Skin of body (tissue), 2 donors: ENCODE data around the gene RTP5. TPM values are rescaled to one million over a fixed set of nuclear protein-coding genes. Genes with fewer than 3 reads are reported as not detected.
A peak's percentile ranks its signal among the peaks of the same experiment; 100 is the strongest.

Experiments used
- DNase-seq: peaks from one replicate; lab custom pipeline; 2025; lab: John Stamatoyannopoulos, UW
- total RNA-seq: library from RNA; depleted of rRNA; stranded (reverse); fragments of >200 nt; gene quantifications from one replicate; pipeline ENCODE4 v1.2.3, GENCODE V29; 2014

RTP5 gene
- total RNA-seq, 1 donor from 2014 or later, result not detected

DNA sequence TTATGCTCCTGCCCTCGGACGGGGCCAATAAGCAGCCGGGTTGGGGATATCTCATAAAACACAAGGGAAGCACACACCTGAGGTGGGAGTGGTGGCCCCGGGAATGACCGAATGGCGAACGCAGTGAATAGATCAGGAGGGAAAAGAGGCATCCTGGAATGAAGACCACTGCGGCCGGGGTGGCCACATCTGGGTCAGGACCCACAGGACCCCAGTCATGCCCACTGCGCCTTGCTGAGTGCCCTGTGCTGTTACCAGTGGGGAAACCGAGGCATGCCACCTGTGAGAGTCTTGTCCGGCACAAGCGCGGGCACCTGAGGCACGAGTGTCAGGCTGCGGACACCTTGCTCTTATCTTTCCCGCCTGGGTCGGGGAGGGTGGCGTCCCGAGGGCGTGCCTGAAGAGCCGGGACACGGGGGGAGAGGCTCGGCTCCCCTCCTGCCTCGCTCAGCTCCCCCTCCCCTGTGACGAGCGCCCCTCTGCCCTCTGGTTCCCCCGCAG lies 12.4 kb upstream of the RTP5 start:
- no peak for DNase-seq

DNA sequence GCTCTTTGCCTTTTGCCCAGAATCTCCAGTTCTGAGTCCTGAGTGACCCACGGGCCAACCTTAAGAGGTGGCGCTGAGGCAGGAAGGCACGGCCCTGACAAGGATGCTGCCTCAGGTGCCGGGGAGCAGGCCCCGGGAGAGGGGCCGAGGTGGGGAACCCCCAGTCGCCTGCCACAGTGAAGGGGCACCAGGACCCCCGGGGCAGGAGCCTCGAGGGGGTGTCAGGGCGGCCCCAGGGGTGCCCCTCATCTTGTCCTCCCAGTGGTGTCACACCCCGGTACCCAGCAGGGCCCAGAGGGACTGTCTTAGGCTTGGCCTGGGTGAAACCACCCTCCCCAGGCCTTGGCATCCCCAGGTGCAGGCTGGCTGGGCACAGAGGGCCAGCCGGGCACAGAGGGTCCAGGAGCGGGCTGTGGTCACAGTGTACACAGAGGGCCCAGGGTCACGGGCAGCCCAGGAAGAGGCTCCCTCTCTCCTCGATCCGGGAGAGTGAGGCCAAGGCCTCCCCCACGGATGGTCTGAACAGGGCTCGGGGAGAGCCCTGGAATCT lies 11.9 kb upstream of the RTP5 start:
- no peak for DNase-seq

GRCh38 chr2:241858206-241859016 lies 11.1 kb upstream of the RTP5 start, which contains the start of gene PDCD1:
PDCD1 (minus strand) TSS chr2:241858894; CDS start chr2:241858838, 56 bp downstream.
- no peak for DNase-seq

DNA sequence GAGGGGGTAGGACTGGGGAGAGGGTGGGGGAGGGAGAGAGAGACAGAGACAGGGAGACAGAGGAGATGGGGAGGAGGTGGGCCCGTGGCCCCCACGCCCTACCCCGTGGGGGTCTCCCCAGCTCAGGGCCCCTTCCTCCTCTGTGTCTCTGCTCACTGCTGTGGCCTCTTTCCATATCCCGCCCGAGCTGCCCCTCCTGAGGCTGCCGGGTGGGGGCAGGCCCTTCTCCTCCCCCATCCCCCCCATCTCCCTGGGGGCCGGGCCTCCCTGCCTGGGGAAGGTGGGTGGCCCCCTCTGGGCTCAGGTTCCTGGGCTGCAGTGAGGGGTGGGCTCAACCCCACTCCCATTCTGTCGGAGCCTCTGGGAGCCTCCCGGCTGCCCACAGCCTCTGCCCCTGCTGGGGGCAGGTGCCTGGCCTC lies 10.5 kb upstream of the RTP5 start:
- no peak for DNase-seq

DNA sequence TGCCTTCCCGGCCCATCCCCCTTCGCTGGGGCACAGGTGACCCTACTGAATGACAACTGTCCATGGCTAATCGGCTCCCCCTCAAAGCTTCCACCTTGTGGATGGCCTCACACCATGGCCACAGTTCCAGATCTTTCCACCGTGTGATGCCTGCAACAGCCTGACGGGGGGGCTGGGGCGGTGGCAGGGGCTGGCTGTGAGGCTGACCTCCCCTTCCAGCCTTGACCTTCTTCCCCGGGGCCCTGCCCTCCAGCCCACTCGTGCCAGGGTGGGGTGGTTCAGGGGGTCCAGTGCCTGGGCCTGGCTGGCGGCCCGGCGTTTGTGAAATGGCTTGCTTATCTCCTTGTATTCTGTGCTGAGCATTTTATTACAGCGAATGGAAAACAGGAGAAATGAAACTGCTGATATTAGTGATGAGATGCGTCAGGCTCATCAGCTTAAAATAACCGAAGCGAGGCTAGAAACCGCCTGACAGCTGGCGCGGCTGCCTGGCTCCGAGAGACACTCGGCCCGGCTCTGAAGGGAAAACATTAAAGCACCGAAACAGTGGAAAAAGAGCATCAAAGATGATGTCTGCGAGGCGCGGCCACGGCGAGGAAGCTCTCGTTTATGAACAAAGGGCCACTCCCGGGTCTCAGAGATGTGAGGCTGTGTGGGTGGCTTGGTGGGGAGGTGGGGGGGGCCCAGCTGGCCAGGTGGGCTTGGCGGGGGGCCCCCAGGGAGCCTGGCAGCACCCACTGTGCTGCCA lies 9.9 kb upstream of the RTP5 start:
- DNase-seq, result peak; percentile 51

- no peak for DNase-seq
These were observed 9.1 kb upstream of the RTP5 start for GRCh38 chr2:241860184-241861078.

DNA sequence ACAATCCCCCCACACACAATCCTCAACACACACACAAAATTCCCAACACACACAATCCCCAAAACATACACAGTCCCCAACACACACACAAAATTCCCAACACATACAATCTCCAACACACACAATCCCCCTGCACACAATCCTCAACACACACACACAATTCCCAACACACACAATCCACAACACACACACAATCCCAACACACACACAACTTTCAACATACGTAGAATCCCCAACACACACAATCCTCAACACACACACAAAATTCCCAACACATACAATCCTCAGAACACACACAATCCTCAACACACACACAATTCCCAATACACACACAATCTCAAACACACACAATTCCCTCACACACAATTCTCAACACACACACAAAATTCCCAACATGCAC lies 8.3 kb upstream of the RTP5 start:
- DNase-seq, result no peak

DNA sequence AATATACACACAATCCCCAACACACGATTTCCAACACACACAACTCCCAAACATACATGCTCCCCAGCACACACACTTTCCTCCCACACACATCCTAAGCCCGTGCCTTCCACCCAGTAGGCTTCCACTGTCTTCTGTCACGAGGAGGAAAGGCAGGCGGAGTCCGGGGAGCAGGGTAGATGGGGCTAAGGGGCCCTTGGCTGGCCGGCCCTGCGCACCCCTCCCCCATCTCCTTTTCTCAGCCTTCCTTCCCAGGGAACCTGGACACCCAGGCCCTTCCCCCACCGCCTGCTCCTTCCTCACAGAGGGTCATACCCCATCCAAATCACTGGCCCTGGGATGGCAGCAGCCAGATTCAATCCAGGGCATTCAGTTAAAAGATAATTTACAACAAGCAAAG lies 7.4 kb upstream of the RTP5 start:
- DNase-seq, result no peak

- DNase-seq, result no peak
These were observed 6.6 kb upstream of the RTP5 start for GRCh38 chr2:241862775-241863535.

- no peak for DNase-seq
These were observed 6.0 kb upstream of the RTP5 start for GRCh38 chr2:241863536-241863954.

GRCh38 chr2:241864168-241864849 lies 5.2 kb upstream of the RTP5 start:
- DNase-seq, result no peak

DNA sequence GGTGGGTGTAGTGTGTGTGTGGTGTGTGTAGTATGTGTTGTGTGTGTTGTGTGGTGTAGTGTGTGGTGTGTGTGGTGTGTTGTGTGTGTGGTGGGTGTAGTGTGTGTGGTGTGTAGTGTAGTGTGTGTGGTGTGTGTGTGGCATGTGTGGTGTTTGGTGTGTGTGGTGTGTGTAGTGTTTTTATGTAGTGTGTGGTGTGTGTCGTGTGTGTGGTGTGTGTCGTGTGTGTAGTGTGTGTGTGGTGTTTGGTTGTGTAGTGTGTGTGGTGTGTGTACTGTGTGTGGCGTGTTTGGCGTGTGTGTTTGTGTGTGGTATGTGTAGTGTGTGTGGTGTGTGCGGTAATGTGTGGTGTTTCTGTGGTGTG lies 4.7 kb upstream of the RTP5 start:
- DNase-seq, result no peak

DNA sequence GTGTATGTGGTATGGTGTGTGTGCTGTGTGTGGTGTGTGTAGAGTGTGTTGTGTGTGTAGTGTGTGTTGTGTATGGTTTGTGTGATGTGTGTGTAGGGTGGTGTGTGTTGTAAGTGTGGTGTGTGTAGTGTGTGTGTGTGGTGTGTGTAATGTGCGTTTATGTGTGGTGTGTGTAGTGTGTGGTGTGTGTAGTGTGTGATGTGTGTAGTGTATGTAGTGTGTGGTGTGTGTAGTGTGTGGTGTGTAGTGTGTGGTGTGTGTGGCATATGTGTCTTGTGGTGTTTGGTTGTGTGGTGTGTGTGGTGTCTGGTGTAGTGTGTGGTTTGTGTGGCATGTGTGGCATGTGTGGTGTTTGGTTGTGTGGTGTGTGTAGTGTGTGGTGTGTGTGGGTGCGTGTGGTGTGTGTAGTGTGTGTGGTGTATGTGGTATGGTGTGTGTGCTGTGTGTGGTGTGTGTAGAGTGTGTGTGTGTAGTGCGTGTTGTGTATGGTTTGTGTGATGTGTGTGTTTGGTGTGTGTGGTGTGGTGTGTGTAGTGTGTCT lies 4.0 kb upstream of the RTP5 start:
- no peak for DNase-seq

DNA sequence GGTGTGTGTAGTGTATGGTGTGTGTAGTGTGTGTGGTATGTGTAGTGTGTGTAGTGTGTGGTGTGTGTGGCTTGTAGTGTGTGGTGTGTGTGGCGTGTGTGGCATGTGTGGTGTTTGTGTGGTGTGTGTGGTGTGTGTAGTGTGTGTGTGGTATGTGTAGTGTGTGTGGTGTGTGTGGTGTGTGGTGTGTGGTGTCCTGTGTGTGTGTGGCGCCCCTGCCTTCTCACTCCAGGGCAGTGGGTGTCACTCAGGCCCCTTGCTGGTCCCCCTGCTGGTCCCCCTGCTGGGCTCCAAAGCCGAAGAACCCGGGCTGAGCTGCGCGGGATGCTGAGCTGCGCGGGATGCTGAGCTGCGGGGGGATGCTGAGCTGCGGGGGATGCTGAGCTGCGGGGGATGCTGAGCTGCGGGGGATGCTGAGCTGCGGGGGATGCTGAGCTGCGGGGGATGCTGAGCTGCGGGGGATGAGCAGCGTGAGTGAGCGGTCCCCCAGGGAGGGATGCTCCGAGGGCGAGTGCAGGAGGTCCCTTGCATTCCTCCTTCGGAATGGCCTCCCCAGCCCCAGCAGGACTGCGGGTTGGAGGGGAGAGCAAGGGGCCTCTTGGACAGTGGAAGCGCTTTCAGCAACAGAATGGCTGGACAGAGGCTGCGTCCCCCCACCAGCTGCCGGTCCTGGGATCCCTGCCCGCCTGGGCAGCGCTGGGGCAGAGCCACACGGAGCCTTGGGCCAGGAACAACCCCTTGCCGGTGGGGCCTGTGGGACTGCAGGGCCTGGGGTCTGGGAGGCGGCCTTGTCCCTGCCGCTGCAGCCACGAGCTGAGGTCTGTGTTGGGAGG lies 3.4 kb upstream of the RTP5 start:
- no peak for DNase-seq

GRCh38 chr2:241866790-241867645 lies 2.5 kb upstream of the RTP5 start:
- no peak for DNase-seq

DNA sequence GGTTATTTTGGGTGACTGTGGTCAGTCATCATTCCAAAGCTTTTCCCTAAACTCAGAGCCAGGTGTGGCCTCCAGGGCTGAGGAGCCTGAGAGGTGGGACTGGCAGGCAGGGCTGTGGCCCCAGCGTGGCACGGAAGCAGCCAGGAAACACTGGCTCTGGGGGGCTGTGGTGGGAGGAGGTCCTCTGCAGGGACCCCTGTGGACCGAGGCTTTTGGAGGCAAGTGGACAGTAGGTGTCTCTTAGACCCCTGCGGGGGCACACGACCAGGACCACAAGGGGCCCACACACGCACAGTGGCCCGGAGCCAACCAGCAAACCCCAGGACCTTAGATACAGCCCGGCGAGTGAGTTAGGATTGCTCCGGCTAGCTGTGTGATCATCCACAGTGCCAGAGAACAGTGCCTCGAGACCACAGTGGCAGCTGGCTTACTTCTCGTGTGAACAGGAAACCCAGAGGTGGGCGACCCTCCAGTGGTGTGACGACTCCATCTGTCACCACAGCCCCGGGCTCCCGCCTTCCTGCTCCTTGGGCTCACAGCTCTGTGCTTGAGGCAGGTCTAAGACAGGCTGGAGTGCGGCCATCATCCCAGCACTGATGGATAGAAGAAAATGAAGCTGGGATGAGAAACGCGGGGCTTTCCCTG lies 1.6 kb upstream of the RTP5 start:
- DNase-seq, result no peak

- no peak for DNase-seq
These were observed 858 bp upstream of the RTP5 start for GRCh38 chr2:241868661-241869081.
